Fibroblast of lung (primary cell): ENCODE data around the gene BCL2L11.

Experiments used
- CTCF ChIP-seq, 2 donors: IDR thresholded peaks in 1 of 2; conservative IDR thresholded peaks in 1 of 2; 1 replicate in 1 of 2; 2 replicates in 1 of 2; pipeline ENCODE4 v1.5.1; 2011 to 2012; ENCODE audit warnings: low read length in 2 of 2, control low read depth in 1 of 2, inconsistent platforms in 1 of 2, low read depth in 1 of 2, mild to moderate bottlenecking in 1 of 2
- EZH2 ChIP-seq: IDR thresholded peaks from 2 replicates; pipeline ENCODE4 v1.5.1; 2012; ENCODE audit warnings: low read length, control low read depth, mild to moderate bottlenecking; ENCODE audit errors: missing control alignments

GRCh38 chr2:111122631-111123421, 2.1 kb downstream of the BCL2L11 start:
- TF ChIP-seq CTCF (conservative IDR thresholded peaks at IDR 0.05 in 1 of 2, IDR thresholded peaks at IDR 0.05 in 1 of 2; ENCODE audit: low read depth in 1 of 2, low read length in 2 of 2) (no peak), EZH2 (no peak)
